Endothelial cell of umbilical vein (primary cell): Measurements from ENCODE around the gene CAMK2G.

Experiments
- CTCF ChIP-seq, 2 donors: IDR thresholded peaks; 1 replicate in 1 of 2; 2 replicates in 1 of 2; pipeline ENCODE4 v1.5.1; 2011; ENCODE audit warnings: low read length in 2 of 2, mild to moderate bottlenecking in 2 of 2, moderate library complexity in 2 of 2, control low read depth in 1 of 2, inconsistent platforms in 1 of 2, low read depth in 1 of 2; ENCODE audit not compliant: insufficient read depth in 1 of 2; ENCODE audit errors: extremely low read depth in 1 of 2
- EZH2 ChIP-seq: IDR thresholded peaks from 2 replicates; pipeline ENCODE4 v1.6.1; 2012; ENCODE audit warnings: borderline replicate concordance, low read depth, mild to moderate bottlenecking, moderate library complexity, low read length, inconsistent platforms; ENCODE audit not compliant: severe bottlenecking
- FOS ChIP-seq: IDR thresholded peaks from 2 replicates; pipeline ENCODE4 v1.6.1; 2011; ENCODE audit warnings: mild to moderate bottlenecking, low read length, moderate library complexity, borderline replicate concordance; ENCODE audit not compliant: insufficient read depth
- MYC ChIP-seq: IDR thresholded peaks from one replicate; pipeline ENCODE4 v1.6.1; 2011; ENCODE audit warnings: mild to moderate bottlenecking, low read depth, low read length
- POLR2A ChIP-seq: IDR thresholded peaks from 2 replicates; pipeline ENCODE4 v1.6.1; 2012; ENCODE audit warnings: low read depth, mild to moderate bottlenecking, control low read depth, low read length
- POLR2AphosphoS5 ChIP-seq: IDR thresholded peaks from 2 replicates; pipeline ENCODE4 v1.6.1; 2012; ENCODE audit warnings: low read depth, mild to moderate bottlenecking, control low read depth, low read length, moderate library complexity; ENCODE audit not compliant: insufficient read depth

GRCh38 chr10:73800560-73801252, 73.6 kb downstream of the CAMK2G start:
- TF ChIP-seq CTCF (IDR thresholded peaks at IDR 0.05; ENCODE audit: extremely low read depth in 1 of 2, insufficient read depth in 1 of 2, low read depth in 1 of 2, low read length in 2 of 2) (no peak), MYC (no peak), EZH2 (no peak), POLR2AphosphoS5 (no peak), POLR2A (no peak), FOS (no peak)
